Neutrophil (primary cell): Measurements from ENCODE around the gene PCCB.
"Not testable (repeated sequence)": the region's sequence is repeated elsewhere in the genome, so short reads cannot be mapped to it uniquely, and the experiment has no call there.

ENCODE experiments used
- H3K27ac ChIP-seq: fragments of 200-600 bp; sonication (generic); 2 replicates; pipeline ENCODE4 v1.5.1; 2016; ENCODE audit warnings: mild to moderate bottlenecking, moderate library complexity
- H3K27me3 ChIP-seq: fragments of 200-600 bp; sonication (generic); 2 replicates; pipeline ENCODE4 v1.6.0; 2016; ENCODE audit warnings: mild to moderate bottlenecking
- H3K36me3 ChIP-seq: fragments of 200-600 bp; sonication (generic); 2 replicates; pipeline ENCODE4 v1.5.1; 2017
- H3K4me1 ChIP-seq, 2 experiments: fragments of 200-600 bp in 1 of 2; sonication (generic) in 1 of 2; 1 replicate in 1 of 2; 2 replicates in 1 of 2; pipeline versions ENCODE4 v1.5.1 to v1.6.1; 2013 to 2016; ENCODE audit warnings: low read depth in 1 of 2, low read length in 1 of 2, mild to moderate bottlenecking in 1 of 2, moderate library complexity in 1 of 2; ENCODE audit not compliant: control insufficient read depth in 1 of 2, insufficient read depth in 1 of 2
- H3K4me3 ChIP-seq, 2 experiments: fragments of 200-600 bp in 1 of 2; sonication (generic) in 1 of 2; 1 replicate in 1 of 2; 2 replicates in 1 of 2; pipeline ENCODE4 v1.5.1; 2013 to 2016; ENCODE audit warnings: low read depth in 1 of 2, low read length in 1 of 2, mild to moderate bottlenecking in 1 of 2, moderate library complexity in 1 of 2
- H3K9me3 ChIP-seq: fragments of 200-600 bp; sonication (generic); 2 replicates; pipeline ENCODE4 v1.5.1; 2016
- TF ChIP-seq, protein P1 (sequence below): fragments of 200-600 bp; sonication (generic); IDR thresholded peaks from 2 replicates; pipeline ENCODE4 v1.5.1; 2016; ENCODE audit warnings: antibody characterized with exemption

Gene PCCB

DNA sequence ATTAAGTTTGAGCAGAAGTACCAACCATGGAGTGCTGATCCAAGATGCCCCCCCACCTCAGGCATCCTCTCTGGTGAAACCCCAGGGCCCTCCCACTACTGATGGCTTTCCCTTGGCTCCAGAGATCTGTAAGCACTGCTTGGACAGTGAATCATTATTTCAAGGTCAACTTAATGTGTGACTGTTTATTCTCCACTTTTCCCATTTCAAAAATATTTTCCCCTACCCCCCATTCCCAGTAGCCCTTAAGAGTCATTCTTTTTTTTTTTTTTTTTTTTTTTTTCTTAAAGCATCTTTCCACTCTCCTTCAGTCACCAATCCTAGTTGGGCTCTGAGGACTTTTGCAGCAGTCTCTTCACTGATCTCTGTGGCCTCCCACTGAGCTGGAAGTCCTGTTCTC is 82.6 kb downstream of the PCCB start:
- Histone ChIP-seq H3K36me3 (peaks cover 41% of the 10 kb centered on the region), H3K4me1 (no peaks in the 10 kb centered on the region), H3K9me3 (no peaks in the 10 kb centered on the region), H3K27ac (no peak overlapping the region), H3K4me3 (no peak overlapping the region), H3K27me3 (no peaks in the 10 kb centered on the region)
- TF ChIP-seq, protein P1, sequence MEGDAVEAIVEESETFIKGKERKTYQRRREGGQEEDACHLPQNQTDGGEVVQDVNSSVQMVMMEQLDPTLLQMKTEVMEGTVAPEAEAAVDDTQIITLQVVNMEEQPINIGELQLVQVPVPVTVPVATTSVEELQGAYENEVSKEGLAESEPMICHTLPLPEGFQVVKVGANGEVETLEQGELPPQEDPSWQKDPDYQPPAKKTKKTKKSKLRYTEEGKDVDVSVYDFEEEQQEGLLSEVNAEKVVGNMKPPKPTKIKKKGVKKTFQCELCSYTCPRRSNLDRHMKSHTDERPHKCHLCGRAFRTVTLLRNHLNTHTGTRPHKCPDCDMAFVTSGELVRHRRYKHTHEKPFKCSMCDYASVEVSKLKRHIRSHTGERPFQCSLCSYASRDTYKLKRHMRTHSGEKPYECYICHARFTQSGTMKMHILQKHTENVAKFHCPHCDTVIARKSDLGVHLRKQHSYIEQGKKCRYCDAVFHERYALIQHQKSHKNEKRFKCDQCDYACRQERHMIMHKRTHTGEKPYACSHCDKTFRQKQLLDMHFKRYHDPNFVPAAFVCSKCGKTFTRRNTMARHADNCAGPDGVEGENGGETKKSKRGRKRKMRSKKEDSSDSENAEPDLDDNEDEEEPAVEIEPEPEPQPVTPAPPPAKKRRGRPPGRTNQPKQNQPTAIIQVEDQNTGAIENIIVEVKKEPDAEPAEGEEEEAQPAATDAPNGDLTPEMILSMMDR = no peak

DNA sequence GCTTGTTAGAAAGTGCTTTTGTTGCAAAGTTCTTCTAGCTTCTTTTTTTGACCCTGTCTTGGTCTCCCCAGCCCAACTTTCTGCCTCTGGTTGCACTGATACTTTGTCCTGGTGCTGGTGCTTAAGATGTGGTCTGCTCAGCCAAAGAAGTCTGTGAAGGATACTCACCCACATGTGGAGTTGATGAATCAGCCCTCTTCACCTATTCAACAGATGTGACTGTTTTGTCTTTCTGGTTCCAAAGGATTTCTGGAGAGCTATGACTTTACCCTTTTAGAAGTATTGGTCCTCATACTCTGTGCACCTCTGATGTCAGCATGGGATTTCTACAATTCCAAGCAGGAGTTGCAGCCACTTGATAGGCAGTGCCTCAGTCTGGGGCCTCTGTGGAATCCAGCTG is 84.1 kb downstream of the PCCB start:
- Histone ChIP-seq H3K27ac (no peak overlapping the region), H3K9me3 (no peaks in the 10 kb centered on the region), H3K4me3 (no peak overlapping the region), H3K4me1 (no peaks in the 10 kb centered on the region), H3K27me3 (no peaks in the 10 kb centered on the region), H3K36me3 (peaks cover 56% of the 10 kb centered on the region)
- TF ChIP-seq, protein P1 = no peak

DNA sequence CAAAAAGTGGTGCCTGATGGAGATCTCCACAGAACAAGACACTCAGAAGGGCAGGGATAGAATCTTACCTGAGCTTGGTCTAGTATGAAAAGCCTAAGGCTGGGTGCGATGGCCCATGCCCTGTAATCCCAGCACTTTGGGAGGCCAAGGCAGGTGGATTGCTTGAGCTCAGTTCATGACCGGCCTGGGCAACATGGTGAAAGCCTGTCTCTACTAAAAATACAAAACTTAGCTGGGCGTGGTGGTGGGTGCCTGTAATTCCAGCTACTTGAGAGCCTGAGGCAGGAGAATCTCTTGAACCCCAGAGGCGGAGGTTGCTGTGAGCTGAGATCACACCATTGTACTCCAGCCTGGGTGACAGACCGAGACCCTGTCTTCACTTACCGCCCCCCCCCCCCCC is 84.6 kb downstream of the PCCB start:
- H3K4me3 ChIP-seq, H3K27ac ChIP-seq, H3K9me3 ChIP-seq, H3K4me1 ChIP-seq, H3K27me3 ChIP-seq: not testable (repeated sequence)
- peaks cover 61% of the 10 kb centered on the region for H3K36me3 ChIP-seq

DNA sequence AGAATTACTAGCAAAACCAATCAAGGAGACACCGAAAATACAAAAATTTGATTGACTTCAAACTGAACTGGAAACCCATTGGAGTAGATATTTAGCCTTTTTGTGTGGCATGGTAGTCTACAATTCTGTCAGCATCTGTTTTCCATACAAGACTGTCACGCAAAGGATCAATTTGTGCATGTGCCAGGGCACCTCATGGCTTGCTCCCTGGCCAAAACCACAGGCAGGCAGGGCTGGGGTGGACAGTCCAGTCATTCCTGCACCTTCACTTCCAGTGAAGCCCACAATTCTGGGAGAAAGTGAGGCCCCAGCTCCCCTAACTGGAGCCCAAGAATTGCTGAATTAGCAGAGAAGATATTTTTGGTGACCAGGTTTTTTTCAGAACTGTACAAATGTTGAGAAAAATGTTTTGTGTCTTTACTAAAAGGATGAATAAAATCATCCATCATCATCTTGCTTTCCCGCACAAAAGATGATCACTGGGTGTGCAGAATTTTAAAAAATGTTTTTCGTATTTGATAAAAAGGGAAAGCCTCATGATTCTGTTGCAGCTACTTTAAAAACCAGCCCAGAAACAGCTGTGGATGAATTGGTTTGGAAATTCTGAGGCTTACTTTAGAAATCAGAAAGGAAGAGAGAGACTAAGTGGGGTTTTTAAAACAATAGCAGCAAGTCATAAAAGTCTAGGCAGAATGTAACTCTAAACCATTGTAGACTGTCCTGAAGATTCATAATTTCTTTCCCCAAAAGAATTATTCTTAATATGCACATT is 86.4 kb downstream of the PCCB start:
- Histone ChIP-seq H3K4me1 (no peaks in the 10 kb centered on the region), H3K27me3 (no peaks in the 10 kb centered on the region), H3K4me3 (no peak overlapping the region), H3K36me3 (peaks cover 79% of the 10 kb centered on the region), H3K27ac (no peak overlapping the region), H3K9me3 (no peaks in the 10 kb centered on the region)
- TF ChIP-seq, protein P1 = no peak

DNA sequence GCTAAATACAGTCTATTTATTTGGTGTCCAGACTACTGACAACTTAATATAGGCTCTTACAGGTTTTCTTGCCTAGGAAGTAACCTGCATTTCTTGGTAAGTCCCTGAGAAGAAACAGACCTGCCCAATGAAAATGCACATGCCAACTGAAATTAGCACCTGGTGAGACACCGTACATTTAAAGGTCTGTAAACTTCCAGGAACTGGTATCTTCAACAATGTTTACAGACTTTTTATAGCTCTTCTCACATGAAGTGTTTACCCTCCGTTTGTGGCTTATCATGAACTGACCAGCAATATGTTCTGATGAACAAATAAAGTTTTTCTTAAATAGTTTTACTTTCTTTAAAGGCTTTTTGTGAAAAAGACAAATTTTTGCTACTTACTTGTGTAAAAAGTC is 93.3 kb downstream of the PCCB start:
- Histone ChIP-seq H3K4me1 (no peaks in the 10 kb centered on the region), H3K4me3 (no peak overlapping the region), H3K9me3 (no peaks in the 10 kb centered on the region), H3K36me3 (peaks cover 61% of the 10 kb centered on the region), H3K27ac (no peak overlapping the region), H3K27me3 (no peaks in the 10 kb centered on the region)
- TF ChIP-seq, protein P1 = no peak

DNA sequence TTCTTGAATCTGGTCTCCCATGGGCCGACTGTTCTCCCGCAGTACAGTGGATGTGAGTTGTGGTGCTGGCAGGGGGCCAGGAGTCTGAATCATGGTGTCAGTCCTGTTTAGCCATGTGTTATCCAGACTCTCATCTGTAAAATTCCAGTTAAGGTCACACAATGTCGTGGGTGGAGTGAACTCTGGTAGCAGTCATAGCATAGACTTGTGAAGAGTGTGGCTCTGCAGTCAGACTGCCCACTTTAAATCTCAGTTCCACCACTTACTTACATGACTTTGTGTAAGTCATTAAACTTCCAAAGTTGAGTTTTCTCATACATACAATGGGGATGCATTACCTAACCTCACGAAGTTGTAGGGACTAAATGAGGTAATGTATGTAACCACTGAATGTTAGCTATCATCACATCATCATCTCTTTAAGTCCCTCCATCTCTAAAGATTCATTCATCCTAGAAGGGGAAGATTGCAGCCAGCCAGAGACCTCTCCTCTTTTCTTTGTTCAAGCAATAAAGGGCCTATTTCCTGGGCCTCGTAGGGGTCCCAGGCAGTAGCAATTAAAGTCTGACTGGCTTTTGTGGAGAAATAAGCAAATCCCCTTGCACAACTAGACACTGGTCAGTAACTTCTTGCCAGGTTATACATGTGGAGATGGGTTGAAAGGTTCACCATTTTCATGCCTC is 93.9 kb downstream of the PCCB start:
- no peak overlapping the region for H3K4me3 ChIP-seq
- H3K27ac ChIP-seq = no peak overlapping the region
- no peaks in the 10 kb centered on the region for H3K27me3 ChIP-seq
- no peaks in the 10 kb centered on the region for H3K9me3 ChIP-seq
- no peaks in the 10 kb centered on the region for H3K4me1 ChIP-seq
- TF ChIP-seq, protein P1 = no peak
- H3K36me3 ChIP-seq = peaks cover 61% of the 10 kb centered on the region
